ENCODE results near the gene C5orf52.

GRCh38 chr5:157670662-157671591 lies at the start of gene C5orf52:
- TF ChIP-seq EZH2 (IDR thresholded peaks at IDR 0.05) = no peak
- no peak for TF ChIP-seq FOXP2 (optimal IDR thresholded peaks at IDR 0.05; ENCODE audit: control extremely low read depth, extremely low read length, insufficient read depth)
- no peak; the same call in 1 of the 2 replicates for TF ChIP-seq POLR2AphosphoS5 (IDR thresholded peaks at IDR 0.05; ENCODE audit: borderline replicate concordance, low read depth, low read length)

All from SK-N-MC (cell line).